NCI-H187 (cell line): Measurements from ENCODE around the gene COPS3.
"Not testable (repeated sequence)": the region's sequence is repeated elsewhere in the genome, so short reads cannot be mapped to it uniquely, and the experiment has no call there.

Experiments
- DNase-seq, 2 experiments: peaks; one replicate each; lab custom pipeline; 2025; lab: John Stamatoyannopoulos, UW

Gene COPS3

DNA sequence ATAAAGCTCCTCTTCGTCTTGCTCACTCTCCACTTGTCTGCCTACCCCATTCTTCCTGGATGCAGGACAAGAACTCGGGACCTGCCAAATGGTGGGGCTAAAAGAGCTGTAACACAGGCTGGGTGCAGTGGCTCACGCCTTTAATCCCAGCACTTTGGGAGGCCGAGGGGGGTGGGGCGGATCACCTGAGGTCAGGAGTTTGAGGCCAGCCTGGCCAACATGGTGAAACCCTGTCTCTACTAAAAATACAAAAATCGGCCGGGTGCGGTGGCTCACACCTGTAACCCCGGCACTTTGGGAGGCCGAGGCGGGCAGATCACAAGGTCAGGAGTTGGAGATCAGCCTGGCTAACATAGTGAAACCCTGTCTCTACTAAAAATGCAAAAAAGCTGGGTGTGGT lies 20.6 kb upstream of the COPS3 start:
- DNase-seq, result not testable (repeated sequence)

DNA sequence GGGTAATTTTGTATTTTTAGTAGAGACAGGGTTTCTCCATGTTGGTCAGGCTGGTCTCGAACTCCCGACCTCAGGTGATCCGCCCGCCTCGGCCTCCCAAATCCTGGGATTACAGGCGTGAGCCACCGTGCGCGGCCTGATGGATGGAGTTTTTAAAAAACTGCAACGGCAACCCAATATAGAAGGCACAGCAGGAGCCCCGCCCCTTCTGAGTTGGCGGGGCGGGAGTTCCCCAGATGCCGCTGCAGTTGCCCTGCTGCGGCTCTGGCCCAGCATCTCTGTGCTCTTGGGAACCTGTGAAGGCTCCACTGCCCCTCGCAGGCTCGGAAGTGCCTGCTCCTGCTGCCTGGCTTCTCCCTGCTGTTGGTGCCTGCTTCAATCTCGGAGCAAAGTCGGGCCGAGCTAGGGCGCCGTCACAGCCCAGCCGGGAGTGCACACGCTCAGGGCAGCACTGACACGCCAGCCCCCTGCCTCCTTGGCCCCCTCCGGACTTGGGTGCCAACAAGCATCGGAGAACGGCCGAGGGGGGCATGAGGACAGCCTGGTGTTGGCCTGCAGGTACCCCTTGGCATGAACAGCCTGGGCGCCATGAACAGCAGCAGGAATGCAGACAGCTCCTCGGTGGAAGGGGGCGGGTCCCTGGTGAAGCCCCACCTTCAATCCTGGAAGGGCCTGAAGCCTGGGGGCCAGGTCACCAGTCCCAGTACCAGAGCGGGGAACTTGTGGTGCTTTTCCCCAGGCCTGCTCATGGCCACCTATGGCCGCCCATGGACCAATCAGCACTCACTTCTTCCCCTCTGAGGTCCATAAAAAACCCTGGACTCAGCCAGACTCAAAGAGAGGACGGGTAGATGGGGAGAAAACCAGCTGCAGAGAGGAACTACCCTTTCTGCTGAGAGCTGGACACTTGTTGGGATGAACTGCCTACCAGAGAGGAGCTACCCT lies 19.9 kb upstream of the COPS3 start:
- no peak for DNase-seq

DNA sequence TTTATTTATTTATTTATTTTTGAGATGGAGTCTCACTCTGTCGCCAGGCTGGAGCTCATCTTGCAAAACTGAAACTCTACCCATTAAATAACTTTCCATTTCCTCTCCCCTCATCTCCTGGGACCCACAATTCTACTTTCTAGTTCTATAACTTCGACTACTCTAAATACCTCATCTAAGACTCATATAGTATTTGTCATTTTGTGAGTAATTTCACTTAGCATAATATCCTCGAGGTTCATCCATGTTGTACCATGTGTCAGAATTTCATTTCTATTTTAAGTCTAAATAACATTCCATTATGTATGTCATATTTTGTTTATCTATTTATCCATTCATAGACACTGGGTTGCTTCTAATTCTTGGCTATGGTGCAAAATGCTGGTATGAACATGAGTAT lies 17.1 kb upstream of the COPS3 start:
- no peak for DNase-seq

DNA sequence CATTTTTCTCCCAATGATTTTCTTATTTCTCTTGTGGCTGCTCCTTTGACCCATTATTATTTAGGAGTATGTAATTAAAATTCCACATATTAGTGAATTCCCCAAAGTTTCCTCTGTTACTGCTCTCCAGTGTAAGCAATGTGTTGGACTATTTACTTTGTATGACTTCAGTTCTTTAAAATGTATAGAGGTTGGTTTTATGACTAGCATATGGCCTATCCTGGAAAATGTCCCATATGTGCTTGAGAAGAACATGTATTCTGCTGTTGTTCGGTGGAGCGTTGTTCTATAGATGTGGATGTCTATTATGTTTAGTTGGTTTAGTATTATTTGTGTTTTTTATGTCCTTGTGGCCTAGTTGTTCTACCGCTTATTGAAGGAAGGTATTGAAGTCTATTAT lies 16.2 kb upstream of the COPS3 start:
- DNase-seq, result no peak

DNA sequence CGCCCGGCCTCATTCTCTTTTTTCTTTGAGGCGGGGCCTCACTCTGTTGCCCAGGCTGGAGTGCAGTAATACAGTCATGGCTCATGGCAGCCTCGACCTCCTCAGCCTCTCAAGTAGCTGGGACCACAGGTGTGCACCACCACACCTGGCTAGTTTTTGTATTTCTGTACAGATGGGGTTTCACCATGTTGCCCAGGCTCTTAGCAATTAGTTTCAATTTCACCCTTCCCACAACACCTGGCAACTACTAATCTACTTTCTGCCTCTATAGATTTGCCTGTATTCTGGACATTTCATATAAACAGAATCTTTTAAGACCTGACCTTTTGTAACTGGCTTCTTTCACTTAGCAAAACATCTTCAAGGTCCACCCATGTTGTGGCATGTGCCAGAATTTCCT lies 14.1 kb upstream of the COPS3 start:
- DNase-seq, result no peak

DNA sequence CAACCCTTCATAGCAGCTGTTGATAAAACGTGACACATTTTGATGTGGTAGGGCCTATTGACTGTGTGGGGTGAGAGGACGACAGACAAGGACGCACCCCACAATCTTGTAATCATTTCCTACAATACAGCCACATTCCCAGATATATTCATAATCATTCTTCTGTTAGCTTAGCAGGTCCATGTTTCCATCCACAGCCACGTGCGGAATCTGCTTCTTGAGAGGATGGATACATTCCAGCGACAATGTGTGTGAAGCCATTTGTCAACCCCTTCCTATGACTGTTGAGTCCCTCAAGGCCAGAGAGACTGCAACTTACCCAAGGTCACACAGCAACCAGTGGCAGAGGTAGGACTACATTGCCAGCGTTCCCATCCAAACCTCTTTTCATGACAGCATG lies 8.7 kb upstream of the COPS3 start:
- DNase-seq, result no peak

DNA sequence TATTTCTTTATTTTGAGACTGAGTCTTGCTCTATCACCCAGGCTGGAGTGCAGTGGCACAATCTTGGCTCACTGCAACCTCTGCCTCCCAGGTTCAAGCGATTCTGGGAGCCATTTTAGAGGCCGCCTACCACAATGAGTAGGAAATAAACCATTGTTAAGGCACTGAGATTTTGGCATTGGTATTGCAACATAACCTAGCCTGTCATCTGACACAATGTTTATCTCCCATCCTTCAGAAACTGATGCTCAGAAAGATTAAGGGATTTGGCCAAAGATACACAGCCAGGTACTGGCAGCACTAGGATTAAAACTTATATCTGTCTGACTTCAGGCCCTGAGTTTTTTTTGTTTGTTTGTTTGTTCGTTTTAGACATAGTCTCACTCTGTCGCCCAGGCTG lies 8.0 kb upstream of the COPS3 start:
- DNase-seq, result no peak

DNA sequence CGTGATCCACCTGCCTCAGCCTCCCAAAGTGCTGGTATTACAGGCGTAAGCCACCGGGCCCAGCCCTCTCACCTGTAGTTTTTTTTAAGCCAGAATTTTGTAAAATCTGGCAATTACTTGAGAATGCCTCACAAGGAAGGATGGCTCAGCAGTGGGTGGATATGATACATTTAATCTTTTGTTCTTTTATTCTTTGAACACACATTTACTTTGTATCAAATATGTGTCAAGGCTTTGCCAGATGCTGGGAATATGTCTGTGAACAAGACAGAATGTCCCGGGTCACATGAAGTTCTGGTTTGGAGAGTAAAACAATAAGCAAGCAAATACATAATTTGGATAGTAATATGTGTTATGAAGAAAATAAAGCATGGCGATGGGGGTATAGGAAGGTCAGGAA lies 4.9 kb upstream of the COPS3 start:
- DNase-seq, result no peak

DNA sequence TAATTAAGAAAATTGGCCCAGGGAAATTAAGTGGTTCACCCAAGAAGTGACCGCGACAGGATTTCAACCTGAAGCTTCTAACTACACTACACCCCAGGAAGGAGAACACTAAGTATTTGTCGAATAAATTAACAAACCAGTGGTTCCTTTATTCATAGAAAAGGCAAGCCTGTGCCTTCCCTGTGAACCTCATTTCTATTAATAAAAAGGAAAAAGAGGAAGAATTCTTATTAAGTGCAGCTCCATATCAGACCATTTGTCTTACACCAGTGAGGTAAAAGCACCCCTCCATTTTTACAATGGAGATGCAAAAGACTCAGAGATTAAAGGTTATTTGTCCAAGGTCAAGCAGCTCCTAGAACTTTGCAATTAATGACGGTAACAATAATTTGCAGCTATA lies 1.7 kb downstream of the COPS3 start:
- DNase-seq, result no peak

DNA sequence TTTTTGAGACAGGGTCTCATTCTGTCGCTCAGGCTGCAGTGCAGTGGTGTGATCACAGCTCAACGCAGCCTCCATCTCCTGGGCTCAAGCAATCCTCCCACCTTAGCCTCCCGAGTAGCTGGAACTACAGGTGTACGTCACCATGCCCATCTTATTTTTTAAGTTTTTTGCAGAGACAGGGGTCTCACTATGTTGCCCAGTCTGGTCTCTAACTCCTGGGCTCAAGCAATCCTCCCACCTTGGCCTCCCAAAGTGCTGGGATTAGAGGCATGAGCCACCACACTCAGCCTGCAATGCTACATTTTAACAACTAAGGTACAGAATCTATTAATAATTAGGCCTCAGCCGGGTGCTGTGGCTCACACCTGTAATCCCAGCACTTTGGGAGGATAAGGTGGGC lies 3.6 kb downstream of the COPS3 start:
- not testable (repeated sequence) for DNase-seq

DNA sequence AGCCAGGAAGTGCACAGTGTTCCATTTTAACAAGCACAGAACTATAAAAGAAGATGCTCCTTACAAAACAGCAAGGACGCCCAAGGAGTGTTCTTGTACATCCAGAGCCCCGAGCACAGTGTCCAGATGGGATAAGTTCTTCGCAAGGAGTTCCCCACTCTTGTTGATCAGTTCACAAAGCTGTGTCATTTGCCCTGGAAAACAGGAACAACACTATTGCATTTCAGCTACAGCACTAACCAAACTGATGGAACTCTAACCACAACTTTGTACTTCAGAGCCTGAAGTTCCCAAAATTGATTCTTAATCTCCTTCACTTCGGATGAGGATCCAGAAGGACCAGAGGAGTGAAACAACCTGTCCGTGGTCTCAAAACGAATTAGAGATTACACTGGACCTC lies 5.1 kb downstream of the COPS3 start:
- DNase-seq, result no peak

DNA sequence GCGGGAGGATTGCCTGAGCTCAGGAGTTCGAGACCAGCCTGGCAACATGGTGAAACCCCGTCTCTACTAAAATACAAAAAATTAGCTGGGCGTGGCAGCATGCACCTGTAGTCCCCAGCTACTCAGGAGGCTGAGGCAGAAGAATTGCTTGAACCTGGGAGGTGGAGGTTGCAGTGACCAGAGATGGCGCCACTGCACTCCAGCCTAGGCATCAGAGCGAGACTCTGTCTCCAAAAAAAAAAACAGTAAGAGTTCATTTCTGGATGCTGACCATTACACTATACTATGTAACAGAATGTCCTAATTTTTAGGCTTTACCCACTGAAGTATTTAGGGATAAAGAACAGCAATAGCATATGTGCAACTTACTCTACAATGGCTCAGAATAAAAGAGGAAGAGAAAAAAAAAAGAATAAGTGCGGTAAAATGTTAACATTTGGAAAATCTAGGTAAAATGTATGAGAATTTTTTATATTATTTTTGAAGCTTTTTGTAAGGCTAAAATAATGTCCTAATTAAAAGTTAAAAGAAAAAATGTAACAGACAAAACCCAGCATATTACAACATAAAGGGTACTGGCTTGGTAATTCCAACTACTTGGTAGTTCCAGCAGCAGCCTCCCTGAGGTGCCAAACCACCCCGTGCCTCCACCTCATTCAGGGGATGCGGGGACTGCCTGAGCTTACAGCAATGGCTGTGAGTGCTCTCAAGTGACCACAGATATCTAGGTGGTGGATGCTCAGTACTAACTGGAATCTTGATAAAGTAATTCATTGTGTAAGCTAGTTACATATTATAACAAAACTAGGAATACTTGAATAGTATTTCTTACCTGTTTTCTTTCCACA lies 10.9 kb downstream of the COPS3 start:
- DNase-seq, result no peak

DNA sequence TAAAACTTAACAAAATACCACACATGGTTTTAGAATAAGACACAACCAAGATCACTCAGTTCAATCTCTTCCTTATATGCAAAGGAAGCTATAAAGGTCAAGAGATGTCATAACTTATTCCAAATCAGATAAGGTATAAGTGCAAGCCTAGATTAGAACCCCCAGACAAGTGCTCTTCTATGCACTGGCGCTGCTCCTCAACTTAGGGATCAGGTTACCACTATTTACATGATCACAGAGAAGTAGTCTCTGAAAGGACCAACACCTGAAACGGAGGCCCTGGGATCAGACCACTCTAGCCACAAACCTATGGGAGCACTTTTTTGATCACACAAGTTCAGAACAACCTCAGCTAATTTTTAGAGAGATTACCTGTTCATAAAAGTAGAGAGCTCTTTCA lies 16.6 kb downstream of the COPS3 start:
- no peak for DNase-seq

DNA sequence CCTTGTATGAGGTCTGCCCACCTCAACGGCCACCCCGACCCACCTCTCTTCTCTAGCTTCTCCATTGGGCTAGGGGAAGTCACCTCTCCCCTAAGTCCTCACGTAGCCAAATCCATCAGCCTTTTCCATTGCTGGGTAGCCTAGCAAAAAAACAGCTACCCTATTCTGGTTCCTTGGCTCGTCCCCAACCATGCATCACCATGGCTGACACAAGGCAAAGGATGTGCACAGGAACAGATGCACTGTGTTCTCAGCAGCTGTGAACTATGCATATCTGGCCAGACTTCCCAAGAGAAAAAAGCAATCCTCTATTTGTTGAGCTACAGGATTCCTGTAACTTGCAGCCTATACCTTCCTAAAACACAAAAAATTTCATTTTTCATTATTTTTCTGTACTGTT lies 22.0 kb downstream of the COPS3 start:
- DNase-seq, result no peak

DNA sequence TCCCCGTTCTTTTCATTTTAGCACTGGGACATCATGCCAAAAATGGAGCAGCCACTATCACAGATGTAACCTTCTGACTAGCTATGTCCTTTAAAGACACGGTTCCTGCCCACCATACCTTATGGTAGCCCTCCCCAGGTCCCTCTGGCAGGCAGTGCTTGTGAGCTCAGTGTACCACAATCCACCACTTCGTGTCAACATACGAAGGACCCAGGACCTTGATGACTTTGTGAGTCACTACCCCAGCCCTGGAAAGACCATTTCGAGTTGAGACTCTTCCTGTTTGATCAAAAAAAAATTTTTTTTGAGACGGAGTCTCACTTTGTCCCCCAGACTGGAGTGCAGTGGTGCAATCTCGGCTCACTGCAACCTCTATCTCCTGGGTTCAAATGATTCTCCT lies 23.0 kb downstream of the COPS3 start:
- no peak for DNase-seq

DNA sequence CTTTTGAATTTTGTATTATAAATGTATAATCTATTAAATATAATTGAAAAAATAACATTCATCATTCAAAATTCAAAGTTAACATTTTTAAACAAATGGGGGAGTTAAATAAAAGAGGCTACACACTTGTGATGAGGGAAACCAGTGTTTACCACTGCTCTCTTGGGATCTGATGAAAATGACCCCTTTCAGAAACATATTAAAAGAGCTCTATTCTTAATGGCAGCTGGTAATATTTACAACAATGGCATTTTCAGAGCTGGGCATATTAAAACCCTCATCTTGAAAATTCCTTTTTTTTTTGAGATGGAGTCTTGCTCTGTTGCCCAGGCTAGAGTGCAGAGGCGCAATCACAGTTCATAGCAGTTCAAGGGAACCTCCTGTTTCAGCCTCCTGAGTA lies 24.7 kb downstream of the COPS3 start:
- no peak for DNase-seq

DNA sequence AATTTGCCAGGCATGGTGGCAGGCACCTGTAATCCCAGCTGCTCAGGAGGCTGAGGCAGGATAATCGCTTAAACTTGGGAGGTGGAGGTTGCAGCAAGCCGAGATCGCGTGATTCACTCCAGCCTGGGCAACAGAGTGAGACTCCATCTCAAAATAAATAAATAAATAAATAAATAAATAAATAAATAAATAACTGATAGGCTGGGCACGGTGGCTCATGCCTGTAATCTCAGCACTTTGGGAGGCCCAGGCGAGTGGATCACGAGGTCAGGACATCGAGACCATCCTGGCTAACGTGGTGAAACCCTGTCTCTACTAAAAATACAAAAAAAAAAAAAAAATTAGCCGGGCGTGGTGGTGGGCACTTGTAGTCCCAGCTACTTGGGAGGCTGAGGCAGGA lies 25.4 kb downstream of the COPS3 start:
- DNase-seq, result not testable (repeated sequence)

DNA sequence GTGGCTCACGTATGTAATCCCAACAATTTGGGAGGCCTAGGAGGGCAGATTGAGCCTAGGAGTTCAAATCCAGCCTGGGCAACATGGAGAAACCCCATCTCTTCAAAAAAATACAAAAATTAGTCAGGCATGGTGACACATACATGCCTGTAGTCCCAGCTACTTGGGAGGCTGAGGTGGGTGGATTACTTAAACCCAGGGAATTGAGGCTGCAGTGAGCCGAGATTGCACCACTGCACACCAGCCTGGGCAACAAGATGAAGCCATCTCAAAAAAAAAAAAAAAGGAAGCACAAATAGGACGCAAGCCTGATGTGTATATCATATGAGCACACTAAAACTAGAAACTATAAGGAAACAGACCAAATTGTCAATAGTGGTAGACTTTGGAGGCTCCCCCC lies 27.0 kb downstream of the COPS3 start:
- no peak for DNase-seq

DNA sequence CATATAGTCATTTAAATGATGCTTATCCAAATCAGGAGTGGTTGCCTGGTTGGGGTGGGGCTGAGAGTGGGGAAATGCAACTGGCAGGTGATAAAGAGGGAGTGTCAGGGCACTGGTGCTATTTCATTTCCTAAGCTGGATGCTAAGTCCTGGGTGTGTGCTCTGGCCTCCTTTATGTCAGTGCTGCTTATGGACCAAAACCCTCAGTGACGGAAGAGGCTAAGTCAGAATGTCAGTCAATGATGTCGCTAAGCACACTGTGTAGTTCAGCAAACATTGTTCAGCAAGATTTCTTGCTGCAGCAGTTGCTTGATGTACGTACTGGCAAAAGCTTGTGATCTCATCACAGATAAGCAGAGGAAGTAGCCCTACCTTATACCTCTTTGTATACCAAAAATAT lies 27.6 kb downstream of the COPS3 start:
- DNase-seq, result no peak

DNA sequence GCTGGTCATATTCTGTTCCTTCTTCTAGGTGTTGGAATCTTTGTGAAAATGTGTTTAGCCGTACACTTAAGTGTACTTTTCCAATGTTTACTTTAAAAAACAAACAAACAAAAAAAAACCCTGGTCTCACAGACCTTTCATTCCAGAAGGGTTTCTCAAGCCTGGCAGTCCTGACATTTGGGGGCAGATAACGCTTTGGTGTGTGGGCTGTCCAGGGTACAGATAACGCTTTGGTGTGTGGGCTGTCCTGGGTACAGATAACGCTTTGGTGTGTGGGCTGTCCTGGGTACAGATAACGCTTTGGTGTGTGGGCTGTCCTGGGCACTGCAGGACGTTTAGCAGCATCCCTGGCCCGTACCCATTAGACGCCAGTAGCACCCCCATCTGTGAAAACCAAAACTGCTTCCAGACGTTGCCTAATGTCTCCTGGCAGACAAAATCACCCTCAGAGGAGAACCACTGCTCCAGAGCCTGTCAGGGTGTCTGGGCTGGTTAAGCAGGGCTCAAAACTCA lies 28.8 kb downstream of the COPS3 start:
- no peak for DNase-seq

DNA sequence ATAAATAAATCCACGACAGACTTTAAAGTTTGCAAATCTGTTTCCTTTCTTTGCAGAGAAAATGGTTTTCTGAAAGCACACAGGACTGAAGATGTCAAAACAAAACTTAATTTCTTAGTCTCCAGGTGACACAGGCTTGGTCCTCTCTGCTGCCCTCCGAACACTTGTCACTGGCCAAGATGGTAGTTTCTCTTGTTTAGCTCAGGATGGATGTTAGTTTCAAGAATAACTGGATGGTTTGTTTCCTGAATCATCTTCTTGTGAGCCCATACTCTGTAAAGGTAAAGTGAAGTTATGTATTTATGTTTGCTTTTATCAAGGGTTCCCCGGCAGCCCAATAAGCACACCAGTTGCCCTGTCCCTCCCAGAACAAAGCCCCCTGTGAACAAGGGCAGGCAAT lies 34.2 kb downstream of the COPS3 start:
- no peak for DNase-seq

DNA sequence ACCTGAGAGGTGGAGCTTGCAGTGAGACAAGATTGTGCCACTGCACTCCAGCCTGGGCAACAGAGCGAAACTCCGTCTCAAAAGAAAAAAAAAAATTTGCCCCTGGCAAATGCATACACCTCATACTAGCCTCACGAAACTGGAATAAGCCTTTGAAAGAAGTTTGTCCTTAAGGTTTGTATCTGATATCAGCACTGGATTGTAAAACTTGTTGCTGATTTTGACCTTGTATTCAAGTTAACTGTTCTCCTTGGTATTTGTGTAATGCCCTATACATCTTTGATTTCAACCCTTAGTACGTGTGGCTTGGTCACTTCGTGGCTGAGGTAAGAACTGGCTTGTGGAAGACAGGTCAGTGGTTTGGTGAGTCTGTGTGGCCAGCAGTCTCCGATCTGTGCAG lies 37.9 kb downstream of the COPS3 start:
- no peak for DNase-seq

DNA sequence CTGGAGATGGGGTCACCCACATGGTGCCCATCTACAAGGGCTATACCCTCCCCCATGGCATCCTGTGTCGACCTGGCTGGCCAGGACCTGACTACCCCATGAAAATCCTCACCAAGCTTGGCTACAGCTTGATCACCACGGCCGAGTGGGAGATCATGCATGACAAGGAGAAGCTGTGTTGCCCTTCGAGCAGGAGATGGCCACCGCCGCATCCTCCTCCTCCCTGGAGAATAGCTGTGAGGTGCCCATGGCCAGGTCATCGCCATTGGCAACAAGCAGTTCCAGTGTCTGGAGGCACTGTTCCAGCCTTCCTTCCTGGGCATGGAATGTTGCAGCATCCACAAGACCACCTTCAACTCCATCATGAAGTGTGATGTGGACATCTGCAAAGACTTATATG lies 38.8 kb downstream of the COPS3 start:
- no peak for DNase-seq
